Subcutaneous adipose tissue (tissue), 4 donors: ENCODE results near the gene ELL. TPM values are rescaled to one million over a fixed set of nuclear protein-coding genes. Genes with fewer than 3 reads are reported as not detected.

ENCODE experiments used
- CTCF ChIP-seq: fragments of 450-650 bp; IDR thresholded peaks from one replicate; pipeline ENCODE4 v1.5.1; 2016; ENCODE audit warnings: low read depth, mild to moderate bottlenecking, control low read depth, antibody characterized with exemption, moderate library complexity
- total RNA-seq, 4 donors: library from RNA; depleted of rRNA; stranded (reverse); fragments of >200 nt; gene quantifications; one replicate each; pipeline ENCODE4 v1.1.0, GENCODE V29; 2016

ELL gene
- total RNA-seq, 4 donors from 2014 or later, result 14.3 to 16.1 (median 15.3) TPM

- TF ChIP-seq CTCF, result no peak
These were observed 91.3 kb downstream of the ELL start for GRCh38 chr19:18430417-18431144.

GRCh38 chr19:18429717-18430416 lies 92.0 kb downstream of the ELL start:
- TF ChIP-seq CTCF, result no peak

GRCh38 chr19:18428787-18429674 lies 92.8 kb downstream of the ELL start:
- TF ChIP-seq CTCF, result no peak

GRCh38 chr19:18428173-18428786 lies 93.6 kb downstream of the ELL start:
- no peak for TF ChIP-seq CTCF

GRCh38 chr19:18427743-18428113 lies 94.1 kb downstream of the ELL start:
- TF ChIP-seq CTCF, result no peak

GRCh38 chr19:18427080-18427742 lies 94.7 kb downstream of the ELL start:
- TF ChIP-seq CTCF, result no peak
